Vagina (tissue), 1 donor: ENCODE results near the gene CATSPER2. TPM values are rescaled to one million over a fixed set of nuclear protein-coding genes. Genes with fewer than 3 reads are reported as not detected.

Experiments
- small RNA-seq: library from RNA; depleted of rRNA; stranded (forward); fragments of <200 nt; gene quantifications from one replicate; pipeline ENCODE3, GENCODE V24; 2016
- total RNA-seq: library from RNA; depleted of rRNA; stranded (reverse); fragments of >200 nt; gene quantifications from one replicate; pipeline ENCODE4 v1.2.3, GENCODE V29; 2016

The CATSPER2 gene
- total RNA-seq, 1 donor from 2014 or later, result 9.1 TPM

Small RNAs within 50 kb of the gene (small RNA-seq; reads per million reads assigned to genes)
- not detected for gene PDIA3P2
- gene RNU6-554P, result not detected
- not detected for gene RNU6-610P

Other genes starting within 250 kb of the CATSPER2 start
- gene TP53BP1, start 155.7 kb downstream of the CATSPER2 start, total RNA-seq, result 44.9 TPM
- gene MAP1A, start 131.2 kb downstream of the CATSPER2 start, total RNA-seq, result 16.9 TPM
- 46.4 TPM for gene PPIP5K1, start 58.6 kb downstream of the CATSPER2 start, total RNA-seq
- gene CKMT1B, start 54.8 kb downstream of the CATSPER2 start, total RNA-seq, result 29.7 TPM
- 0.74 TPM for gene STRC, start 30.0 kb downstream of the CATSPER2 start, total RNA-seq
- 37.6 TPM for gene CKMT1A, start 45.0 kb upstream of the CATSPER2 start, total RNA-seq
- 93.8 TPM for gene PDIA3, start 97.6 kb upstream of the CATSPER2 start, total RNA-seq
- 15.0 TPM for gene ELL3, start 128.1 kb upstream of the CATSPER2 start, total RNA-seq
- 564 TPM for gene SERF2, start 143.5 kb upstream of the CATSPER2 start, total RNA-seq
- not detected for gene SERINC4, start 151.4 kb upstream of the CATSPER2 start, total RNA-seq
- 44.9 TPM for gene HYPK, start 151.8 kb upstream of the CATSPER2 start, total RNA-seq
- 13.5 TPM for gene MFAP1, start 175.8 kb upstream of the CATSPER2 start, total RNA-seq
- gene WDR76, start 178.2 kb upstream of the CATSPER2 start, total RNA-seq, result 3.4 TPM